Kidney (tissue), 14 donors: ENCODE results near the gene CYP11A1. TPM values are rescaled to one million over a fixed set of nuclear protein-coding genes. Genes with fewer than 3 reads are reported as not detected.
A peak's percentile ranks its signal among the peaks of the same experiment; 100 is the strongest.

ENCODE experiments used
- DNase-seq, 5 donors: peaks; one replicate each; pipeline ENCODE4 v3.0.0-alpha.2; 2013 to 2020
- FAIRE-seq: peaks from 2 replicates; lab custom pipeline; 2012; peaks lifted over from hg19 to GRCh38; lab: Jason Lieb, UNC
- H3K27ac ChIP-seq, 2 donors: one replicate each; pipeline ENCODE4 v1.7.0; 2013; ENCODE audit warnings: low read depth in 2 of 2, low read length in 2 of 2, inconsistent platforms in 1 of 2
- H3K27me3 ChIP-seq: one replicate; pipeline ENCODE4 v1.7.1; 2013; ENCODE audit warnings: low read length, inconsistent platforms; ENCODE audit not compliant: control insufficient read depth, insufficient read depth
- H3K36me3 ChIP-seq, 3 donors: one replicate each; pipeline versions ENCODE4 v1.7.0 to v1.7.1; 2013; ENCODE audit warnings: low read length in 3 of 3, control low read depth in 1 of 3, inconsistent platforms in 1 of 3; ENCODE audit not compliant: insufficient read depth in 3 of 3, control insufficient read depth in 2 of 3
- H3K4me1 ChIP-seq, 3 donors: one replicate each; pipeline versions ENCODE4 v1.7.0 to v1.7.1; 2013; ENCODE audit warnings: low read length in 3 of 3, inconsistent platforms in 1 of 3, low read depth in 1 of 3; ENCODE audit not compliant: control insufficient read depth in 2 of 3, insufficient read depth in 2 of 3
- H3K4me3 ChIP-seq, 3 donors: one replicate each; pipeline versions ENCODE4 v1.7.0 to v1.8.1; 2013; ENCODE audit warnings: low read length in 3 of 3, control low read depth in 1 of 3, inconsistent platforms in 1 of 3
- H3K9ac ChIP-seq, 3 donors: one replicate each; pipeline versions ENCODE4 v1.7.0 to v1.7.1; 2013; ENCODE audit warnings: low read length in 3 of 3, control low read depth in 1 of 3, inconsistent platforms in 1 of 3
- H3K9me3 ChIP-seq, 3 donors: one replicate each; pipeline versions ENCODE4 v1.7.0 to v1.7.1; 2013; ENCODE audit warnings: low read length in 3 of 3, control low read depth in 1 of 3, inconsistent platforms in 1 of 3; ENCODE audit not compliant: control insufficient read depth in 2 of 3, insufficient read depth in 1 of 3
- CTCF ChIP-seq: IDR thresholded peaks from 3 replicates; pipeline ENCODE4 v1.5.1; 2012; ENCODE audit warnings: mild to moderate bottlenecking, moderate library complexity, borderline replicate concordance; ENCODE audit not compliant: insufficient read depth; ENCODE audit errors: extremely low read depth
- intact Hi-C: fragments of 100-400 bp; cut with DNase I; formaldehyde crosslinking; loops from one replicate; pipeline ENCODE4 v1.11.1; 2022
- polyA plus RNA-seq: library from polyadenylated mRNA; stranded (reverse); fragments of 350-450 nt; fragmentation: Illumina TruSeq; extraction: RNeasy Lipid Tissue Mini Kit (QIAGEN cat#74804); gene quantifications from one replicate; pipeline ENCODE4 v1.2.3, GENCODE V29; 2014; ENCODE audit warnings: low read depth, low replicate concordance; ENCODE audit not compliant: insufficient read depth
- total RNA-seq: library from RNA; stranded (reverse); fragmentation: NEBNext Ultra II Directional; extraction: Animal tissue kit (Norgen Biotek cat#: 25700); gene quantifications from one replicate; pipeline ENCODE4 v1.2.1, GENCODE V29; 2021
- donor health status: control.
- donor health status: control.
- donor health status: control.
- donor health status: control.
- donor health status: control.
- donor health status: DM: yes; HTN: yes; CAD: no.
- donor health status: Normal renal cell carcinoma (clear cell type).

CYP11A1 gene
- total and polyA plus RNA-seq, 2 donors from 2014 or later, result 0.13 to 2.7 TPM

GRCh38 chr15:74381190-74381453 is 13.7 kb upstream of the CYP11A1 start:
- Histone ChIP-seq H3K4me3 (no peak overlapping the region), H3K4me1 (peaks cover 0 to 17% (median 9%) of the 10 kb centered on the region in 3 donors), H3K27ac (no peak overlapping the region), H3K9me3 (no peaks in the 10 kb centered on the region), H3K27me3 (no peaks in the 10 kb centered on the region), H3K9ac (no peak overlapping the region), H3K36me3 (no peaks in the 10 kb centered on the region)
- DNase-seq, result no peak
- no peak for FAIRE-seq
- intact Hi-C loops, result loop anchor here (5.0 kb wide), 1 partner anchor 56 kb away; no protein-coding TSS in a partner anchor
- no peak for TF ChIP-seq CTCF

- no peak for TF ChIP-seq CTCF
- H3K4me3 ChIP-seq, result no peak overlapping the region
- intact Hi-C loops, result loop anchor here (5.0 kb wide), 1 partner anchor 57 kb away; no protein-coding TSS in a partner anchor
- peak in 1 of 5 donors; percentile 45 for DNase-seq
- peaks cover 0 to 13% (median 6%) of the 10 kb centered on the region in 3 donors for H3K4me1 ChIP-seq
- H3K9ac ChIP-seq, result no peak overlapping the region
- H3K9me3 ChIP-seq, result no peaks in the 10 kb centered on the region
- H3K27ac ChIP-seq, result no peak overlapping the region
- no peaks in the 10 kb centered on the region for H3K27me3 ChIP-seq
- FAIRE-seq, result no peak
- no peaks in the 10 kb centered on the region for H3K36me3 ChIP-seq
These were observed 13.1 kb upstream of the CYP11A1 start for GRCh38 chr15:74380361-74381189.

GRCh38 chr15:74378848-74379247 is 11.4 kb upstream of the CYP11A1 start:
- no peak for TF ChIP-seq CTCF
- DNase-seq, result peak in 4 of 5 donors; percentile 87 to 92 (median 88)
- Histone ChIP-seq H3K36me3 (no peaks in the 10 kb centered on the region), H3K9ac (no peak overlapping the region), H3K4me1 (peaks cover 0 to 9% (median 6%) of the 10 kb centered on the region in 3 donors), H3K9me3 (no peaks in the 10 kb centered on the region), H3K4me3 (no peak overlapping the region), H3K27ac (no peak overlapping the region), H3K27me3 (no peaks in the 10 kb centered on the region)
- intact Hi-C loops, result loop anchor here (10.0 kb wide), 1 partner anchor 256 kb away; no protein-coding TSS in a partner anchor
- no peak for FAIRE-seq
